Kidney (tissue), 14 donors: Measurements from ENCODE around the gene ILK. TPM values are rescaled to one million over a fixed set of nuclear protein-coding genes. Genes with fewer than 3 reads are reported as not detected.

Source experiments
- DNase-seq, 5 donors: peaks; one replicate each; pipeline ENCODE4 v3.0.0-alpha.2; 2013 to 2020
- FAIRE-seq: peaks from 2 replicates; lab custom pipeline; 2012; peaks lifted over from hg19 to GRCh38; lab: Jason Lieb, UNC
- H3K27ac ChIP-seq, 2 donors: one replicate each; pipeline ENCODE4 v1.7.0; 2013; ENCODE audit warnings: low read depth in 2 of 2, low read length in 2 of 2, inconsistent platforms in 1 of 2
- H3K27me3 ChIP-seq: one replicate; pipeline ENCODE4 v1.7.1; 2013; ENCODE audit warnings: low read length, inconsistent platforms; ENCODE audit not compliant: control insufficient read depth, insufficient read depth
- H3K36me3 ChIP-seq, 3 donors: one replicate each; pipeline versions ENCODE4 v1.7.0 to v1.7.1; 2013; ENCODE audit warnings: low read length in 3 of 3, control low read depth in 1 of 3, inconsistent platforms in 1 of 3; ENCODE audit not compliant: insufficient read depth in 3 of 3, control insufficient read depth in 2 of 3
- H3K4me1 ChIP-seq, 3 donors: one replicate each; pipeline versions ENCODE4 v1.7.0 to v1.7.1; 2013; ENCODE audit warnings: low read length in 3 of 3, inconsistent platforms in 1 of 3, low read depth in 1 of 3; ENCODE audit not compliant: control insufficient read depth in 2 of 3, insufficient read depth in 2 of 3
- H3K4me3 ChIP-seq, 3 donors: one replicate each; pipeline versions ENCODE4 v1.7.0 to v1.8.1; 2013; ENCODE audit warnings: low read length in 3 of 3, control low read depth in 1 of 3, inconsistent platforms in 1 of 3
- H3K9ac ChIP-seq, 3 donors: one replicate each; pipeline versions ENCODE4 v1.7.0 to v1.7.1; 2013; ENCODE audit warnings: low read length in 3 of 3, control low read depth in 1 of 3, inconsistent platforms in 1 of 3
- H3K9me3 ChIP-seq, 3 donors: one replicate each; pipeline versions ENCODE4 v1.7.0 to v1.7.1; 2013; ENCODE audit warnings: low read length in 3 of 3, control low read depth in 1 of 3, inconsistent platforms in 1 of 3; ENCODE audit not compliant: control insufficient read depth in 2 of 3, insufficient read depth in 1 of 3
- intact Hi-C: fragments of 100-400 bp; cut with DNase I; formaldehyde crosslinking; loops from one replicate; pipeline ENCODE4 v1.11.1; 2022
- polyA plus RNA-seq: library from polyadenylated mRNA; stranded (reverse); fragments of 350-450 nt; fragmentation: Illumina TruSeq; extraction: RNeasy Lipid Tissue Mini Kit (QIAGEN cat#74804); gene quantifications from one replicate; pipeline ENCODE4 v1.2.3, GENCODE V29; 2014; ENCODE audit warnings: low read depth, low replicate concordance; ENCODE audit not compliant: insufficient read depth
- total RNA-seq: library from RNA; stranded (reverse); fragmentation: NEBNext Ultra II Directional; extraction: Animal tissue kit (Norgen Biotek cat#: 25700); gene quantifications from one replicate; pipeline ENCODE4 v1.2.1, GENCODE V29; 2021
- TF ChIP-seq, protein P1 (sequence below): IDR thresholded peaks from 3 replicates; pipeline ENCODE4 v1.5.1; 2012; ENCODE audit warnings: mild to moderate bottlenecking, moderate library complexity, borderline replicate concordance; ENCODE audit not compliant: insufficient read depth; ENCODE audit errors: extremely low read depth
- donor health status: control.
- donor health status: control.
- donor health status: control.
- donor health status: control.
- donor health status: control.
- donor health status: DM: yes; HTN: yes; CAD: no.
- donor health status: Normal renal cell carcinoma (clear cell type).

The ILK gene
- total and polyA plus RNA-seq, 2 donors from 2014 or later = 149 to 170 TPM

GRCh38 chr11:6627762-6628241, 24.2 kb downstream of the ILK start:
- H3K27me3 ChIP-seq = no peaks in the 10 kb centered on the region
- intact Hi-C loops = no loop called here
- H3K27ac ChIP-seq = no peak overlapping the region
- H3K4me1 ChIP-seq = peaks cover 0 to 2% (median 0%) of the 10 kb centered on the region in 3 donors
- no peak overlapping the region for H3K9ac ChIP-seq
- FAIRE-seq = no peak
- no peaks in the 10 kb centered on the region for H3K9me3 ChIP-seq
- TF ChIP-seq, protein P1, sequence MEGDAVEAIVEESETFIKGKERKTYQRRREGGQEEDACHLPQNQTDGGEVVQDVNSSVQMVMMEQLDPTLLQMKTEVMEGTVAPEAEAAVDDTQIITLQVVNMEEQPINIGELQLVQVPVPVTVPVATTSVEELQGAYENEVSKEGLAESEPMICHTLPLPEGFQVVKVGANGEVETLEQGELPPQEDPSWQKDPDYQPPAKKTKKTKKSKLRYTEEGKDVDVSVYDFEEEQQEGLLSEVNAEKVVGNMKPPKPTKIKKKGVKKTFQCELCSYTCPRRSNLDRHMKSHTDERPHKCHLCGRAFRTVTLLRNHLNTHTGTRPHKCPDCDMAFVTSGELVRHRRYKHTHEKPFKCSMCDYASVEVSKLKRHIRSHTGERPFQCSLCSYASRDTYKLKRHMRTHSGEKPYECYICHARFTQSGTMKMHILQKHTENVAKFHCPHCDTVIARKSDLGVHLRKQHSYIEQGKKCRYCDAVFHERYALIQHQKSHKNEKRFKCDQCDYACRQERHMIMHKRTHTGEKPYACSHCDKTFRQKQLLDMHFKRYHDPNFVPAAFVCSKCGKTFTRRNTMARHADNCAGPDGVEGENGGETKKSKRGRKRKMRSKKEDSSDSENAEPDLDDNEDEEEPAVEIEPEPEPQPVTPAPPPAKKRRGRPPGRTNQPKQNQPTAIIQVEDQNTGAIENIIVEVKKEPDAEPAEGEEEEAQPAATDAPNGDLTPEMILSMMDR = no peak
- no peak for DNase-seq
- H3K36me3 ChIP-seq = peaks cover 2 to 7% (median 6%) of the 10 kb centered on the region in 3 donors
- H3K4me3 ChIP-seq = no peak overlapping the region

- Histone ChIP-seq H3K36me3 (peaks cover 2 to 7% (median 6%) of the 10 kb centered on the region in 3 donors), H3K9ac (no peak overlapping the region), H3K27ac (no peak overlapping the region), H3K27me3 (no peaks in the 10 kb centered on the region), H3K9me3 (no peaks in the 10 kb centered on the region), H3K4me3 (no peak overlapping the region), H3K4me1 (peaks cover 0 to 2% (median 0%) of the 10 kb centered on the region in 3 donors)
- intact Hi-C loops = no loop called here
- FAIRE-seq = no peak
- TF ChIP-seq, protein P1 = no peak
- DNase-seq = no peak
Measured at GRCh38 chr11:6628526-6628925, 25.0 kb downstream of the ILK start.

DNA sequence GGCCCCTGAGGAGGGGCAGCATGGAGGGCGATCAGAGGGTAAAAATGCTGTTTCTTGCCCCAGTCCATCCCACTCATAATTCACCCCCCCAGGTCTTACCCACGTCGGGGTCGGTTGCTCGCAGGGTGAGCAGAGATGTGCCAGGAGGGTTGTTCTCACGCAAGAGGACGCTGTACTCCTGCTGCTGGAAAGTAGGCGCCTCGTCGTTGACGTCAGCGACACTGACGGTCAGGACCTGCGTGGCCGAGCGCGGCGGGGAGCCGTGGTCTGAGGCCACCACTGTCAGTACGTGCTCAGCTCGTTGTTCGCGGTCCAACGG, 26.0 kb downstream of the ILK start:
- H3K4me3 ChIP-seq = peak overlapping the region in 1 of 3 donors; percentile 37
- DNase-seq (peak in 1 of 5 donors; percentile 43), FAIRE-seq (no peak)
- peaks cover 2 to 7% (median 6%) of the 10 kb centered on the region in 3 donors for H3K36me3 ChIP-seq
- no peaks in the 10 kb centered on the region for H3K9me3 ChIP-seq
- H3K4me1 ChIP-seq = peaks cover 0 to 4% (median 0%) of the 10 kb centered on the region in 3 donors
- TF ChIP-seq, protein P1 = no peak
- no peak overlapping the region for H3K9ac ChIP-seq
- intact Hi-C loops = no loop called here
- H3K27me3 ChIP-seq = no peaks in the 10 kb centered on the region
- no peak overlapping the region for H3K27ac ChIP-seq
